ENCODE data around the gene TP53INP2. TPM values are rescaled to one million over a fixed set of nuclear protein-coding genes. Genes with fewer than 3 reads are reported as not detected.

TP53INP2 gene
- total and polyA plus RNA-seq, 9 of the 15 experiments (the other 6 are each of a cell fraction or from before 2014, with no cell fraction given): 0.43 to 5.0 (median 1.3) TPM

DNA sequence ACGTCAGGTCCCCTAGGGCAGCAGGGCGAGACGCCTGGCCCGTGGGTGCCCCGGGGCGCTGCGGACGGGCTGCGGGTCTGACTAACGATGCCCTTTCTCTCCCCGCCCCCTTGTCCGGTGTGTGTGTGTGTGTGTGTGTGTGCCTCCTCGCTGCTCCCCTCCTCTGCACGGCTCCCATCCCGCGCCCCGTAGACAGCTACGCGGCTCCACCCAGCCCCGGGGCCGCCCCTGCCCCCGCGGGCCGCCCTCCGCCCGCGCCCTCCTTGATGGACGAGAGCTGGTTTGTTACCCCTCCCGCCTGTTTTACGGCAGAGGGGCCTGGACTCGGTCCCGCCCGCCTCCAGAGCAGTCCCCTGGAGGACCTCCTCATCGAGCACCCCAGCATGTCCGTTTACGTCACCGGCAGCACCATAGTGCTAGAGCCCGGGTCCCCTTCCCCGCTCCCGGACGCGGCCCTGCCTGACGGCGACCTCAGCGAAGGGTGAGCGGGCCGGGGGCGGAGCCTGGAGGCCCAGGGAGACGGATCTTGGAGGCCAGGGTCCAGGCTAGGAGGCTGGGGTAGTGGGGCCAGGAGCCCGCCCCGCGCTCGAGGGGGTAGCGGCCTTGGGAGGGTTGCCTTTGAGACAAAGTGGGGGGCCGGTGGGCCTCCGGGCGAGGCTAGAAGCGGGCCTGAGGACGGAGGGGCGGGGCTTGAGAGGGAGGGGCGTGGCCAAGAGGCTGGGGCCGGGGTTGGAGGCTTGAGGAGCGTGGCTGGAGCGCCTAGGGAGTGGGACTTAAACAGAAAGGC is 5.1 kb downstream of the TP53INP2 start (continued):
- TF ChIP-seq ZNF263 (CRISPR knock-in tag; IDR thresholded peaks at IDR 0.05; ENCODE audit: borderline replicate concordance) (peak; percentile 59; the same call in 1 of the 2 replicates), KDM5B (IDR thresholded peaks at IDR 0.05; ENCODE audit: insufficient replicate concordance, low read depth, low read length) (no peak), COPS2 (conservative IDR thresholded peaks at IDR 0.05) (no peak), L3MBTL2 (IDR thresholded peaks at IDR 0.05) (peak; percentile 20; the same call in 1 of the 2 replicates), RFX1 (IDR thresholded peaks at IDR 0.05) (no peak), CHD4 (IDR thresholded peaks at IDR 0.05; ENCODE audit: insufficient read depth, insufficient replicate concordance, low read depth, low read length, poor library complexity, severe bottlenecking) (no peak), CXXC5 (CRISPR knock-in tag; IDR thresholded peaks at IDR 0.05) (peak; percentile 57; the same call in 1 of the 2 replicates), PHB2 (IDR thresholded peaks at IDR 0.05; ENCODE audit: low read depth) (no peak), HNRNPK (IDR thresholded peaks at IDR 0.05; ENCODE audit: low read depth, low read length, poor library complexity, severe bottlenecking) (no peak), SRF (CRISPR knock-in tag; IDR thresholded peaks at IDR 0.05) (no peak), LARP7 (IDR thresholded peaks at IDR 0.05) (no peak)
- TF ChIP-seq, protein P1, sequence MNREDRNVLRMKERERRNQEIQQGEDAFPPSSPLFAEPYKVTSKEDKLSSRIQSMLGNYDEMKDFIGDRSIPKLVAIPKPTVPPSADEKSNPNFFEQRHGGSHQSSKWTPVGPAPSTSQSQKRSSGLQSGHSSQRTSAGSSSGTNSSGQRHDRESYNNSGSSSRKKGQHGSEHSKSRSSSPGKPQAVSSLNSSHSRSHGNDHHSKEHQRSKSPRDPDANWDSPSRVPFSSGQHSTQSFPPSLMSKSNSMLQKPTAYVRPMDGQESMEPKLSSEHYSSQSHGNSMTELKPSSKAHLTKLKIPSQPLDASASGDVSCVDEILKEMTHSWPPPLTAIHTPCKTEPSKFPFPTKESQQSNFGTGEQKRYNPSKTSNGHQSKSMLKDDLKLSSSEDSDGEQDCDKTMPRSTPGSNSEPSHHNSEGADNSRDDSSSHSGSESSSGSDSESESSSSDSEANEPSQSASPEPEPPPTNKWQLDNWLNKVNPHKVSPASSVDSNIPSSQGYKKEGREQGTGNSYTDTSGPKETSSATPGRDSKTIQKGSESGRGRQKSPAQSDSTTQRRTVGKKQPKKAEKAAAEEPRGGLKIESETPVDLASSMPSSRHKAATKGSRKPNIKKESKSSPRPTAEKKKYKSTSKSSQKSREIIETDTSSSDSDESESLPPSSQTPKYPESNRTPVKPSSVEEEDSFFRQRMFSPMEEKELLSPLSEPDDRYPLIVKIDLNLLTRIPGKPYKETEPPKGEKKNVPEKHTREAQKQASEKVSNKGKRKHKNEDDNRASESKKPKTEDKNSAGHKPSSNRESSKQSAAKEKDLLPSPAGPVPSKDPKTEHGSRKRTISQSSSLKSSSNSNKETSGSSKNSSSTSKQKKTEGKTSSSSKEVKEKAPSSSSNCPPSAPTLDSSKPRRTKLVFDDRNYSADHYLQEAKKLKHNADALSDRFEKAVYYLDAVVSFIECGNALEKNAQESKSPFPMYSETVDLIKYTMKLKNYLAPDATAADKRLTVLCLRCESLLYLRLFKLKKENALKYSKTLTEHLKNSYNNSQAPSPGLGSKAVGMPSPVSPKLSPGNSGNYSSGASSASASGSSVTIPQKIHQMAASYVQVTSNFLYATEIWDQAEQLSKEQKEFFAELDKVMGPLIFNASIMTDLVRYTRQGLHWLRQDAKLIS (CRISPR knock-in tag; IDR thresholded peaks at IDR 0.05): peak; percentile 60; the same call in 1 of the 2 replicates
- TF ChIP-seq, protein P2, sequence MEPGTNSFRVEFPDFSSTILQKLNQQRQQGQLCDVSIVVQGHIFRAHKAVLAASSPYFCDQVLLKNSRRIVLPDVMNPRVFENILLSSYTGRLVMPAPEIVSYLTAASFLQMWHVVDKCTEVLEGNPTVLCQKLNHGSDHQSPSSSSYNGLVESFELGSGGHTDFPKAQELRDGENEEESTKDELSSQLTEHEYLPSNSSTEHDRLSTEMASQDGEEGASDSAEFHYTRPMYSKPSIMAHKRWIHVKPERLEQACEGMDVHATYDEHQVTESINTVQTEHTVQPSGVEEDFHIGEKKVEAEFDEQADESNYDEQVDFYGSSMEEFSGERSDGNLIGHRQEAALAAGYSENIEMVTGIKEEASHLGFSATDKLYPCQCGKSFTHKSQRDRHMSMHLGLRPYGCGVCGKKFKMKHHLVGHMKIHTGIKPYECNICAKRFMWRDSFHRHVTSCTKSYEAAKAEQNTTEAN (CRISPR knock-in tag; IDR thresholded peaks at IDR 0.05): peak; percentile 28; the same call in 1 of the 2 replicates
- TF ChIP-seq, protein P3, sequence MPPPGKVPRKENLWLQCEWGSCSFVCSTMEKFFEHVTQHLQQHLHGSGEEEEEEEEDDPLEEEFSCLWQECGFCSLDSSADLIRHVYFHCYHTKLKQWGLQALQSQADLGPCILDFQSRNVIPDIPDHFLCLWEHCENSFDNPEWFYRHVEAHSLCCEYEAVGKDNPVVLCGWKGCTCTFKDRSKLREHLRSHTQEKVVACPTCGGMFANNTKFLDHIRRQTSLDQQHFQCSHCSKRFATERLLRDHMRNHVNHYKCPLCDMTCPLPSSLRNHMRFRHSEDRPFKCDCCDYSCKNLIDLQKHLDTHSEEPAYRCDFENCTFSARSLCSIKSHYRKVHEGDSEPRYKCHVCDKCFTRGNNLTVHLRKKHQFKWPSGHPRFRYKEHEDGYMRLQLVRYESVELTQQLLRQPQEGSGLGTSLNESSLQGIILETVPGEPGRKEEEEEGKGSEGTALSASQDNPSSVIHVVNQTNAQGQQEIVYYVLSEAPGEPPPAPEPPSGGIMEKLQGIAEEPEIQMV (tag; conservative IDR thresholded peaks at IDR 0.05; ENCODE audit: low read depth): 0 out of 2 replicates have a peak, but pooled peaks have one; percentile 41
